Stimulated activated CD4-positive, alpha-beta T cell treated with anti-CD3 and anti-CD28 coated beads, Interleukin-12 subunit alpha, Interleukin-12 subunit beta, amount 100 ng/mL, for 48 hours (primary cell): ENCODE data around the gene RAP1GAP.

Experiments used
- DNase-seq, 3 donors: peaks; one replicate each; pipeline ENCODE4 v3.0.0-alpha.2; 2020; ENCODE audit warnings: low read depth in 2 of 3, low spot score in 1 of 3

Gene RAP1GAP

DNA sequence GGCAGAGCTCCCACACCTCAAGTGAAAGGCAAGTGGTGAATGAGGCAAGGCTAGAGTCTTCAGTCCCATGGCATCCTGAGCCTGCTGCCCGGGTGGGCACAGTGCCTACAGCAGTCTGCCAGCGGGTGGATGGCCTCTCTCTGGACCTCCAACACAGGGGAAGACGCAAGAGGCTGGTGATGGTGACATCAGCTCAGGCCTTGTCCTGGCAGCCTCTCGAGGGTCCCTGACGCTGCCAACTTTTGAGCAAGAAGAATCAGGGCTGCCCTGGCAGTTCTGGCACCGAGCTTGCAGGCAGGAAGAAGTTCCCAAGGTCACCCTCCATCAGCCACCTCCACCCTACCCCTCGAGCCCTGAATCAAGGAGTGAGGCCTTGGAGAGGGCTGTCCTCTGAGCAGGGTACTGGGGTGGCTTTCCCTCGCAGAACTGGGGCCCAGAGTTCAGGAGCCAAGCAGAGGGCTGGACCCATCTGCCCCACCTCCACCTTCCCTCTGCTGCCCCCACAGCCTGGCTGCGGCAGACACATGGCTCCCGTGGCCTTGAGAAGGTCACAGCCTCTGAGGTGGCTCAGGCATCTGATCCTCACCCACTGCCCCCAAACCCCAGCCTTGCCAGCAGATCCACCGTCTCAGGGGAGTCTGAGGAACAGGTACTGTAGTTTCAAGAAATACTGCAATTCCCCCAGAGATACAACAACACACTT, 5.8 kb downstream of the RAP1GAP start:
- no peak for DNase-seq

DNA sequence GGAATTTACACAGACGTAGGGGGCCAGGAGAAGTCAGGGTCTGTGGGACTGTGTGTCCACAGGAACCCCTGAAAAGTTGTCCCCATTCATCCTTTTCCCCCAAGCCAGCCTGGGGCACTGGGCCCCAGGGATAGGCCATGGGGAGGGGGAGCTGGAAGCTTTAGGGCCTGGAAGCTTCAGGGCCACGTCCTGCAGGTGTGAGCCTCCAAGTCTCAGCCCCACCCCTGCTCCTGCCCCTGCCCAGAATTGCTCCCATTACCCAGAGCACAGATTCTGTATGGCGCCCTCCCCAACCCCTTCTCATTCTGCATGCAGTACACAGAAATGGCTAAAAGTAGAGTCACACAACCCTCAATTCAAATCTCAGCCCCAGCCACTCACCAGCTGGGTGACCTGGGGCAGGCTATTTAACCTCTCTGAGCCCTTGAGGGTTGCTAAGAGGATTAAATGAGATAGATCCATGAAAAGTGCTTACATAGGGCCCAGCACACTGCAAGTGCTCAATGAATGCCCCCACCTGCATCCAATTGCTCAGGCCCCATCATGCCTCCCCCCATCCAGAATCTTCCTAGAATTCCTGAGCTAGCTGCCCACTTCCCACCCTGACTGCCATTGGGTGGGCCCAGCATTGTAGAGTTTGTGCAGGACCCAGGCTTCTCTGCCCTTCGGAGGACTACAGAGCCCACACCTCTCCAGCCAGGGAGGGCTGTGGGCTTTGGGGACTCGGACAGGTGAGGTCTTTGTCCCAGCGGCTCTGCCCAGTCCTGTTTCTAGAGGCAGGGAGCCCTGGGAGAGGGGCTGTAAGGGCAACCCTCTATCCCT, 6.5 kb downstream of the RAP1GAP start:
- DNase-seq: no peak

DNA sequence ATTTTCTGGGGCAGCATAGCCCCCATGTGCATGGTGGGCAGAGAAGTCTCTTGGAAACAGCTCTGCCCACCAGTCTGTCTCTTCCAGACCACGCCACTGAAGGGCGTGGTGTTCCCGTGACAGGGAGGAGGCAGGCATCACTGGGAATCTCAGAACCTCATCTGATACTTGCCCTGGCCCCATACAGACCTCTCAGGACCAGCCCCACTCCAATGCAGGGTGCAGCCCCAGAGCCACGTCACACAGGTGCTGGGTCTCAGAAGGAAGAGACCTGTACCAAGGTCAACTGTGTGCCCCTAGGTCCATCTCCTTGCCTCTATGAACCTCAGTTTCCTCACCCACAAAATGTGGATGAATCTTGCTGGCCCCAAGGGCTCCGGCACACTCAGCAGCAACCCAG, 7.3 kb downstream of the RAP1GAP start:
- no peak for DNase-seq

- DNase-seq: no peak
These were observed 9.2 kb downstream of the RAP1GAP start for GRCh38 chr1:21659924-21660326.

GRCh38 chr1:21659099-21659923, 9.8 kb downstream of the RAP1GAP start:
- DNase-seq: peak; percentile 57 to 78 (median 60)

GRCh38 chr1:21657456-21658190, 11.5 kb downstream of the RAP1GAP start:
- no peak for DNase-seq

DNA sequence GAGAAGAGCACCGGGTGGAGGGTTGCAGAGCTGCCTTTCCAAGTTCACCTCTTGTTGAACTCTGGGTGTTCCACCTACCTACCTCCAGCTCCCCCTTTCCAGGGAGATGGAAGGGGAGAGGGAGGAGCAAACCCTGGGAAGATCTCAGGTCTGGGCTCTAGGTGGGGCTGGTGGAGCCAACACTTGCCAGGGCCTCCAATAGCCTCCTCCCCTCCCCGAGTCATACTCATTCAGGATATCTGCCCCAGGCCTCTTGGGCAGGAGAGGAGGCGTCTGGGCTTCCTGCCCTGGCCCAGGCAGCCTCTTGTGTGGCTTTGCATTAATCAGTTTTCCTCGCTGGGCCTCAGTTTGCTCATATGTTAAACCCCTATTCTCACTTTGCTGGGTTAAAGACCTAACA, 13.4 kb downstream of the RAP1GAP start:
- DNase-seq: no peak

DNA sequence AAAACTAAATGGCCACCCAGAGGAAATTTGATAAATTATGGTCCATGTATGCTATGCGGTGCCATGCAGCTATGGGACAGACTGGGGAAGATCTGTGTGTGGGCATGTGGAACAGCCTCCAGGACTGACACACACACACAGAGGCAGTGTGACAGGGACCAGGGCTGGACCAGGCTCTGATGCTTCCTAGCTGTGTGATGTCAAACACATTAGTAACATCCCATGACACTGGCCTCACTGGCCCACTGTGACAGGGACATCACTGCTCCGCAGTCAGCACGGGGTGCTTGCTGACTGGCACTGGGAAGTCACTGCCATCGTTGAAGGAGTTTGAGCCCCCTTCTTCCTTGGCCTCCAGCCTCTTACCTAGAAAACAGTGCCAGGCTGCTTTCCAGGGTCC, 13.9 kb downstream of the RAP1GAP start:
- DNase-seq: no peak

DNA sequence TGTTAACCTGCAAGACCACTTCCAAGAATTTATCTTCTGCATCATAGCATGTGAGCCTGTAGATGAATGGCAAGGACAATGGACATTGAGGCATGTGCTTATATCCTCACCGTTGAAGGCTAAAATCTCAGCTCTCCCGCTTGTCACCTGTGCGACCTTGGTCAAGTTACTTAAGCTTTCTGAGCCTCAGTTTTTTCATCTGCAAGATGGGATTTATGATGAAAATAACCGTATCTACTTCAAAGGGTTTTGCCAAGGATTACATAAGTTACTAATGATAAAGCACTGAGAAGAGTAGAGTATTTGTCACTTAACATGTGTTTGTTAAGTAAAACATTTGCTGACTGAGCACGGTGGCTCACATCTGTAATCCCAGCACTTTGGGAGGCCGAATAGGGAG, 14.9 kb downstream of the RAP1GAP start:
- DNase-seq: no peak

DNA sequence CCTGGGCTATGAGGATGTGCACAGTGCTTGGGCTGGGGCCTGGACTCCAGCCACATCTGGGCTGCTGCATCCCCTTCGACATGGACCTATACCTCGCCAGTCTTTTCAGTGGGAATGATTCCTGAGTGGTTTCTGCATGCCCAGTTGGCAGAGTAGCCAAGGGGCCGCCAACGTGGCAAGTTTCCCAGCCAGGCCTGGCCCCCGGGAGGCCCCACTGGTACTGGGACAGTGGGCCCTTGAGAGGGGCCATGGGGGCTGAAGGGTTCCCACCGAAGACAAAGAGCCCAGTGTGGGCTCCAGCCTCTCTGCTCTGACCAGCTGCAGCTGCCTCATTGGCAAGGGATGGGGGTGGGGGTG, 15.4 kb downstream of the RAP1GAP start:
- DNase-seq: no peak

DNA sequence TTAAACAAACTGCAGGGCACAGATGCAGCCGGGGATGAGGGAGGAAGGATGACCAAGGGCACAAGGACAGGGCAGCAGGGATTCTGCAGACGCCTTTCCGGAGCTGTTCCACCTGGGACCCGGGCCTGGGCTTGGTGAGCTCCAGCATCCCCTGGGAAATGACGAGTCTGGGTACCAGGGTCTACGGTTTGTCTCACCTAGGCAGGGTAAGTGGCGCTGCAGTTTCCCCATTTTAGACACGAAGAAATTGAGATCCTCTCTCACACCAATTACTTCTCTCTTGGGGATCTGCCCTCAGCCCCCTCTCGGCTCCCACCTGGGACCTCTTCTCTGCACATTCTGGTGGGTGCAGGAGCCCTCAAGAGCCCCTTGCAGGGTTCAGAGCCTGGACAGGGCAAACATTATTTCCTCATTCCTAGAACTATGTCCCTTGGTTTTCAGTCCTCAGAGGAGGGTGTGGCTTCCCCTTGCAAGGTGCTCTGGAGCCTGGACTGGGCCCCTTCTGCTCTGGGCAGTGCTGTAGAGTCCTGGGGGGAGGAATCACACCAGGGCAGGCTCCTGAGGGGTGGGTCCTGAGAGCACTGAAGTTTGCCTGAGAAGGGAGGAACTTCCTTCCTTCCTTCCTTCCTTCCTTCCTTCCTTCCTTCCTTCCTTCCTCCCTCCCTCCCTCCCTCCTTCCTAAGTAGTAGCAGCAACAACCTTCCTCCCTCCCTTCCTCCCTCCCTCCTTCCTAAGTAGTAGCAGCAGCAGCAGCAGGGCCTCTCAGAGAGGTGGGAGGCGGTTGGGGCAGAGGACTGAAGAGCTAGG, 16.0 kb downstream of the RAP1GAP start:
- DNase-seq: no peak

DNA sequence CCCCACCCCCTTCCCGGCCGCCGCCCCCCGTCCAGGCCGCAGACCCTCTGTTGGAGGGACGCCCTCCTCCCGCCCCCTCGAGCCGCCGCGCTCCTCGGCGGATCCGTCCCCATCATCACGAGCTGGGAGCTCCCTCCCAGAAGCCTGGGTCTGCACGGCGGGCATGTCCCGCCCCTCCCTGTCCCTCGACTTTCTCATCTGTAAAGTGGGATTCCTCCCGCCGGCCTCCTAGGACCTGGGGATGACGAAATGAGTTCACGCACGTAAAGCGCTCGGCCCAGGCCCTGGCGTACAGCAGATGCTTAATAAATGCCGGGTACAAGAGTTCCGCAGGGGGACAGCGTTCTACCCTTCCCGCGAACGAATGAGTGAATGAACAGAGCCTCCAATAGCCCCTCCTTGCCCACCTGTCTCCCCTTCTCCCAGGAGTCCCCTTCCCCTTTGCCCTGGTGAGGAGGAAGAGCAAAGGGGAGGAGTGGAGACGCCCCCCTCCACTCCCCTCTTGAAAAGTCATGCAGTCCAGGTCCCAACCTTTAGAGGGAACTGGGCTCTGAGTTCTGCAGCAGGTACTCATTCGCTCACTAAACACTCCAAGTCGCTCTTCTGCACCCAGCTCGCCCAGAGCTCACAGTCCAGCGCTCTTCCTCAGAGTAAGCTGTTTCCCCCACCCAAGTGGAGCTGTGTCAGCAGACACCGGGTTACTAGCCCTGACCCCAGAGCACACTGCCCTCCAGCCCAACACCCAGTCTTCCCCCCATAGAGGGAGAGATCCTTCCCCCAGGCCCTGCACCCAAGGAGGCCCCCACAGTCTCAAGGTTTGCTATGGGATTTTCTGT, 16.8 kb downstream of the RAP1GAP start:
- DNase-seq: no peak

DNA sequence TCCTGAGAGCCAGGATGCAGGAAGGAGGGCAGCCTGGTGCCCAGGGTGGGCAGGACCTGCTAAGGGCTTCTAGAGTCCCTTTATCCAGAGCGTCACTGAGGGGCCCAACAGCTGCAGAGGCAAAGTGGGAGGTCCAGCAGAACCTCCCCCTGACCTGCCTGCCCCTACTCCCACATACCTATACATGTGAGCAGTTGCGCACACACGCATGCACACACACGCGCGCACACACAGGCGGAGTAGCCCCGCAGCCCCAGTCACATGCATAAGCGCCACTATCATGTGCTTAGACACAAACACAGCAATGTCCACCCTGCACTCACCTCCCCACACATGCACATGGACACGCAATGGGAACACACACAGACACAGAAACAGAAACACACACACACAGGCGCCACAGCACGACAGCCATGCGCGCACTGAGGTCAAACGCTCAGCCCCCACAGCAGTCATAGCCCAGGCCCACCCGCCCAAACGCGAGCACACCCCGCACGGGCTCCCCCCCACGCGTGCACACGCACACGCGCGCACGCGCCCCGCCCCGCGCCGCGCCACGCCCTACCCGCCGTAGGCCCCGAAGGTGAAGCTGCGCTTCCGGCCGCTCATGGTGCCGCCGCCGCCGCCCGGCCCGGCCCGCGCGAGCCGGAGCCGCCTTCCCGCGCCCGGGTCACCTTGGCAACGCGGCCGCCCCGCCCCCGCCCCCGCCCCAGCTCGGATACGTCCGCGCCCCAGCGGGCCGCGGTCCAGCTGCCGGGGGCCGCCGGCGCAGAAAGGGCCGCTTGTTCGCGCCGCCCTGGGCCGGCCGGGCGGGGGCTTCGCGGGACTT, 17.7 kb downstream of the RAP1GAP start:
- DNase-seq: peak in 1 of 3 donors; percentile 23

- no peak for DNase-seq
These were observed 18.8 kb downstream of the RAP1GAP start for GRCh38 chr1:21650400-21650799.

- DNase-seq: no peak
These were observed 19.8 kb downstream of the RAP1GAP start for GRCh38 chr1:21649315-21649714.

DNA sequence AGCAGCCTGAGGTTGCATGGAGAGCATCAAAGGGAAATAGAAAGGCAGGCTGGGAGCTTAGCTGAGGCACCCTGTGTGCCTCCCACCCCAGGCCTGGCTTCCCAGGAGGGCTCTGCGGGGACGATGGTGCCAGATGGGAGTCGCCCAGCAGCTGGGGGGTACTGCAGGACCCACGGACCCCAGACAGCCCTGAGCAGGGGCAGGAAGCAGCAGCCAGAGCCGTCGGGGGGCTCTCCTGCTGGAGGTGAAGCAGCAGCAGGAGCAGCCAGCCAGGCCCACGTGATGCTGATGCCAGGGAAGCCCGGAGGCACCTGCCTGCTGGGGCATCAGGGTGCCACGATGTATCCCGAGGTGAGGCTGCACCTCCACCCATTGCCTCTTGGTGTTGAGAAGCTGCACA, 20.4 kb downstream of the RAP1GAP start:
- no peak for DNase-seq

DNA sequence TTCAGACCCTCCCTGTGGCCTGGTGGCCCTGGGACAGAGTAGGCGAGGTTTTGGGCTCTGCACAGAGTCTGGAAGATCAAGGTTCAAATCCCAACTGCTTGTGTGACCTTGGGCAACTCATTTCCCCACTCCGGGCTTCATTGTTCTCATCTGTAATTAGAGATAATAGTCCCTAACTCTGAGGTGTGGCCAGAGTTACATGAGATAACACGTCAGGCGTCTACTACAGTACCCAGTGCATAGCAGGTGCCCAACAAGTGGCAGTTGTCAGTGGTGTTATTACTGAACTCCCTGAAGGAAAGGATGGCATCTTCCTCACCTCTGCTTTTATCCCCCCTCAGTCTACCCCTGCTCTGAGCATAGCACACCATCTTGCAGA, 20.8 kb downstream of the RAP1GAP start:
- DNase-seq: no peak
